GM18858 (cell line): ENCODE data around the gene AGAP1.

Experiments used
- ATAC-seq: cut with Tn5 transposase; IDR thresholded peaks from one replicate; pipeline ENCODE4 v1.9.1; 2021; ENCODE audit not compliant: unreplicated experiment

Gene AGAP1

DNA sequence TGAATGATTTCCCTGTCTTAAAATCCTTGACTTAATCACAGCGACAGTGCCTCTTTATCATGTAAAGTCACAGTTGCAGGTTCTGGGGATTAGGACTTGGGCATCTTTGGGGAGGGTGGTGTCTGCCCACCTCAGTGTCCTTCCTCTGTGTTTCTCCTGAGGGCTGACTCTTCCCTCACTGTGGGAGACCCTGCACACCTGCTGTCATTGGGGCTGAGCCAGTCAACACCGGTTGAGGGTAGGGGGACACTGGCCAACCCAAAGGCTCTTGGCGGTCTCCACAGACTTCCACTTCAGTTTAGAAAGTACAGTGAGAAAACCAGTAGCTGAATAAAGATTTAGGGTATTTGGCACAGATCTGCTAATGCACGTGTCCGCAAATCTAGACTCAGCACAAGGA lies 36.9 kb downstream of the AGAP1 start:
- ATAC-seq, result no peak

DNA sequence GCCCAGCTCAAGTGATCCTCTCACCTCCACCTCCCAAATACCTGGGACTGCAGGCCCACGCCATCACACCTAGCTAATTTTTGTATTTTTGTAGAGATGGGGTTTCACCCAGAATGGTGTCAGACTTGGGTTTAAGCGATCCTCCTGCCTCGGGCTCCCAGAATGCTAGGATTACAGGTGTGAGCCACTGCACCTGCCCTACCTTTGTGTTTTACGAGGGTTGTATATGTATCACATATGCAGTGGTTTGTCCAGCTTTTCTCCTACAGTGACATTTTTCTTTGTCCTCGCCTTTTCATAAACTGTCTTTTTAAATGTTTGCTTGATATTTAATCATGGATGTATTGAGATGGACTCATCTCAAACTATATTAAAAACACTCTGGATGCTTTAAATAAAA lies 38.5 kb downstream of the AGAP1 start:
- ATAC-seq, result no peak

DNA sequence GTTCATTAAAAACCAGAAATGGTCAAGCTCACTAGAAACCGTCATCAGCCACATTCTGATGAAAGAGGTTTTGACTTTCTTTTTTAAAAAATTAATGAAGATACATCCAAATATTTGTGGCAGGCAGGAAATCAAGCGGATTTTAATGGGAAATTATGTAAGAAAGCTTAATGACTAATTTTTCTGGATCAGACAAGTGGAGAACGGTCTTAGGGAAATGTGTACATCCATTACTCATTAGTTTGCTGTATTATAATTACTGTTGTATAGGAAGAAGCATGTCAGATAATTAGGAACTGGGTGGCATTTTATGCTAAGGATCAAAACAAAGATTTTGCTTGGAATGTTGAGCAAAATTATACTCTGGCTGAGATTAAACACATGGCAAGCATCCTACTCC lies 39.4 kb downstream of the AGAP1 start:
- ATAC-seq, result no peak

DNA sequence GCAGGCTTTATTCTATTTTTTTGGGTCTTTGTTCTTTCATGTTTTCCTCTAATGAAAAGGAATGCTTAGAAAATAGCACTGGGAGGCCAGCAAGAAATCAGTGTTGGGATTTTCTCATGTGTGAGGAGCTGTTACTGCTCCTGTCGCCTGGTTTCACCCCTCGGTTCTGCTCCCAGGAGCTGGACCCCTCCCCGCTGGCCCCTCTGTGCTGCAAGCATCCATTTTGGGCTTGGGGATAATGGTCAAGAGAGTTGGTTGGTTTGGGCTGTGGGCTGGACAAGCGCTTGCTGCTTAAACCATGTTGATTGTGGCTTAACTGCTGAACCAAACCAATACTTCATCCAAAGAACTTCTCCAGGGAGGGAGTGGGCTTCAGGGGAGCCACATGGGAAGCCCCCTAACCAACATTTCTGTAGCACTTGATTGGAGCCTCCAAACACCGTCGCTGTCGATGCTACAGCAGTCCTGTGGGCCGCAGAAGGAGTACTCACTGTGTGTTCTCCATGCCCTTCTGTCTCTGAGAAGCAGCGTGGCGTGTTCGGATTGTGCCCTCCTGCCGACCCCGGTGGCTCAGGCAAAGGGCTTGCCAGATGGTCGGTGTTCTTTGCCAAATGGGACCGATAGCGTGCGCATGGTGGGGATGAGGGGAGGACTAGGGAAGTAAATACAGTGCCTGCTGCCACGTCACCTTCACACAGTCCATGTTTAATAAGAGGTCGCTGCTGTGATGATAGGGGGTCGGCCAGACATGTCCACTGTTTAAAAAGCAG lies 40.0 kb downstream of the AGAP1 start:
- no peak for ATAC-seq

DNA sequence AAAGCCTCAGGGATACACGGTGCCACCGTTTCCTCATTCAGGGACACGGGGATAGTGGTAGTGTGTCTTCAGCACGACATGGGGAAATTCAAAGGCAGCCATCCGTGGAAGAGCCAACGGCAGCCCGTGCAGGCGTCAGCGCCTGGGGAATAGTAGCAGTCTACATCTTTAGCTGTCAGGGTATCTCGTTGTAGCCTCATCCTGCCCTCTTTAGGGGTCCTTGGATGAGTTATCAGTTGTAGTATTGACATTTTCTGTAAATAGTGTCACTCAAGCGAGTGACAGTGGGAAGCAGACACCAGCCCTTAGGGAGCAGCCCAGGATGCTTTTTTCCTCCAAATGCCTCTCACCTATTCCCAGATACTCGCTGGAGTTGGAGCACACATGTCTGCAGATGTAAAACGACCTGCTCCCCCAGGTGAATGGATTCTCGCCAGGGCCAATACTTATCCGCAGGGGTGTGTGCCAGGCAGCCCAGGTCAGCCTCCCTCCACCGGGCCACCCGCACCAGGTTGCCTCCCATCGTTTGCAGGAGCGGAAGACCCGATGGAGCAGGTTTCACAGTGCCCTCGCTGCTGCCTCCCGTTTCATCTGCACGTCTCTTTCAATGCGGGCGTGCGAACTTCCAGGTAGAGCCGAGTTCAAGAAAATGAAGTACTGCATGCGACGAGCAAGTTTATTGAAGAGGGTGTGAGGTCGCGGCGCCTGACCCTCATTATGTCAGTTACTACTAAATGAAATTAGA lies 41.0 kb downstream of the AGAP1 start:
- no peak for ATAC-seq

DNA sequence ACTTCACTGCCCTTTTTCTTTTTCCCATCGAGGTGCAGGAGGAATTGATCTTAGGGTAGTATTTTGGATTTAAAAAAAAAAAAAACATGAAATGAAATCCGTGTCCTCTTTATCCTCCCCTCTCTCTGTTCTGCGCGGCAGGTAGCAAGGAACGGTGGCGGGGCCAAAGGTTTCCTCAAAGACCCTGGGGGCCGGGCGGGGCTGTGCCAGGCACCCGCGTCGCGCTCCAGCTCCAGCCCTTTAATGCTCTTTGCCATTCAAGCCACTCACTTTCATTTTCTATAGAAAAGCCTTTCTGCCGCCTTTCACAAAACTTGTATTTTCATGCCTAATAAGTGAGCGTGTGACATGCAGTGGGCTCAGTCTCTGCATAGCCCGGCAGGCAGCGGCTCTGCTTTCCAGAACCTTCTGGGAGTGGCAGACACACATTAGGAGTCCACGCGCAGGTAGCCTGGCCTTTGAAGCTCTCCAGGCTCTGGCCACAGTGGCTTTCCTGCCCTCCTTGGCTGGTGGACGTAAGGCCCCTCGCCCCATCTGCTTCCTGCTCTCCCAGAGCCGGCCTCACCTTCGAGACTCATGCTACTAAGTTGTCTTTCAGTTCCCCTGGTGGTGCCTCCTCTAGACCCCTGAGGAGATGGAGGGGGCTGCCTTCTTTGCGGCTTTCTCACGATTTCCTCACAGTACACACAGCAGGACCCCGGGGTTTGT lies 41.7 kb downstream of the AGAP1 start:
- ATAC-seq, result no peak

DNA sequence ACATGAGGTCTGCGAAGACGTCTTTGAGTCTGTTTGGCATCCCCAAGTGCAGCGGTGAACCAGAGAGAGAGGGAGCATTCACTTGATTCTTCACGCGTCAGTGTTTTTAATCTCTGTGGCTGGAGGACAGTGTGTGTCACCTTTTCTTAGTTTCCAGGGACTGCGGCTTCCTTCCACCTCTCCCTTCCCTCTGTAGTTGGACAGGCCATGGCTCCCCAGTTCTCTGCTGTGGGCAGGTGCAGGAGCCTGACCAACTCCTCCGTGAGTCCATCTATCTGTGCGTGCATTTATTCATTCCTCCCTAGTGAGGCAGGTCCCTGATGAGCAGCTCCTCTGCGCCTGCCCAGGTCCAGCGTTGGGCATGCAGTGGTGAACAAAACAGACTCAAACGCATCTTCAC lies 42.9 kb downstream of the AGAP1 start:
- no peak for ATAC-seq

DNA sequence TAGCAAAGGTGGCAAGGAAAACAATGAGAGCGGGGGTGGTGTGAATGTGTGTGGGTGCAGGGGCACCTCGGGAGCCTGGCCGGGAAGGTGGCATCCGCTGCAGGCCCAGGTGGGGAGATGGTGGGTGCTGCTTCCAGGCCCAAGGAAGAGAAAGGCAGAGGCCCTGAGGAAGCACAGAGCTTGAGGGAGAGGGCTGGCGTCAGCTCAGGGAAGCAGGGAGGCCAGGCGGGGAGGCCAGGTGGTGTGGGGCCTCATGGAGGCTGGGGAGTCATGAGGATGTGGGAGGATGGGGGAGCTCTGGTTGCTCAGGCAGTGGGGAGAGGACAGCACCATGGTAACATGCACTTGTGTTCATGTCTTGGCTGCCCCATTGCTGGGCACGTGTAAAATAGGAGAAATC lies 43.3 kb downstream of the AGAP1 start:
- ATAC-seq, result no peak

DNA sequence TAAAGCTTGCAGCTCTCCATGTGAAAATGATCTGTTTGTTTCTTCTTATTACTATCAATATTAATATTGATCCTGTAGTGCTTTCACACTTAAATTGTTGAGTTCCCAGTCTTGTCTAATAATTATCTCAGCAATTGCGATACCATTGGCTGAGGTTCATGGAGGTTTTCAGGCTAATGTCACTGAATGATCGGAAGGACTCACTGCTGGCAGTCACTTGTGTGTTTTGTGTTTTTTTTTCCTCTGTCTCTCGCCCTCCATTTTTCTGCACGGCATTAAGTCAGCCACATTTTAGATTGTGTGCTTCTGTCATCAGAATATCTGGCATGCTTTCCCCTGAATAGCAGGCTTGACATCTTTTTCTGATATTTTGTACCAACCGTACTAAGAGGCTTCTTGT lies 43.7 kb downstream of the AGAP1 start:
- no peak for ATAC-seq

DNA sequence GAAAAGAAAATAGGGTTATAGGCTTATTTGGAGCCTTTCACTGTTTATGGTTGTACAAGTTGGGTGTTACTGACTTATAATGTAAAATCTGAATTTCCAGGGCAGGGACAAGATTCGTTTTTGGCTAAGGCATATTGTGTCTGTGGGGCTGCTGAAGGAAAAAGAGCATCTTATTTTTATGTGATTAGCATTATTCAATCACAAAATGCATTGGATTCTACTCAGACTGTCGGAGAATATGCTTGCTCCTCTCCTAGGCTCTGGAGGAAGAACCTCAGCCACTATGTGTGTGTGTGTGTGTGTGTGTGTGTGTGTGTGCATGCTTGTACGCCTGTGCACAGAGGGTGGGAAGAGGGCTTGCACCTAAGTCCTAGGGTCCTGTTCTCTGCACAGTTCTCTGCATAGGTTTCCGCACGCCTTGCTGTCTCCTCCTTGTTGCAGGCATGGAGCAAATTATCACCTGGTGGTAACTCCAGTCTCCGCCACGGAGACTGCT lies 44.3 kb downstream of the AGAP1 start:
- no peak for ATAC-seq

DNA sequence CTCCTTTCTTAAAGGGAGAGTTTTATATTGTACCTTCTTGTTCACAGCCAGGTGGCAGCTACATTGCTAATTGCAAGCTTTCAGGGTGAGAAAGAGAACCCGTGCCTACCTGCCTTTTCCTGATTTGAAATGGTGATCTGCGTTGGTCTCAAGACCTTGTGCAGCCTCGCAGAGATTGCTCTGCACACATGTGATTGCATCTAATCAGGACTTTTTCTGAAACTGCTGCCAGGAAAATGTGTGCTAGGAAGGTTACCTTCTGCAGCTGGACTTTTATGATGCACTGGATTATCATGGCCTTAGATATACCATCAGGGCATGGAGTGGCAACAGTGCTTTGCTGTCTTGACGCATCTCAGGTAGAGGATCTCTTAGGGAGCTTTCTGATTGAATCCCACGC lies 45.1 kb downstream of the AGAP1 start:
- no peak for ATAC-seq

DNA sequence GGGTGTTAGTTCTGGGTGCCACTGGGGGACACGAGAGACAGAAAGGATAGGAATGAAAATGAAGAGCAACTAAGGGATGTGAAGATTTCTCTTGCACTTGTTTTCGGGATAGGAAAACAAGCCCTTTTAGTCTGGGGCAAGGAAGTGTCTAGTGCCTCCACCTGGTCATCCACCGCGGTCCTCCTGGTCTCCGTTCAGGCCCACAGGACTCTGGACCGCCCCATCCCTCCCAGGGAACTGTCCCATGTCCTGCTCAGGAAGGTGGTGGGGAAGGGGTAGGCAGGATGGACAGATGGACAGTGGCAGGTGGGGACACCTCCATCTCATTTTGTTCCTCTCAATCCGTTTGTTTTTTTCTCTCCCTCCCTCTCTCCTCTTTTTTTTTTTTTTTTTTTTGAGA lies 45.9 kb downstream of the AGAP1 start:
- ATAC-seq, result no peak

DNA sequence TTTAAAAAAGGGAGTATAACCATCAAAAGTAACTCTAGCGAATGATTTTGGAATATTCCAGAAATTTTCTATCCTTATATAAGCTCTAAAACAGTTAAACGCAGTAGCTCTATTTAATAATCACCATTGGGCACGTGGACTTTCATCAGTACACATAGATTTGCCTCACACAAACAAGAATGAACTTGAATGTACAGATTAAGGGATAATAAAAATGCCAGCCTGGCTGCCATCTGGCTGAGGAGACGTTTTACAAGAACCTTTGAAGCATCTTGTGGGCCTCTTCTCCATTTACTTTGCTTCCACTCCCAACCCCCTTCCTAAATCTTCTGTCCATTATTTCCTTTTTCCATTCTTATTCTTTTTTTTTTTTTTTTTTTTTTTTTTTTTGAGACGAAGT lies 47.2 kb downstream of the AGAP1 start:
- ATAC-seq, result no peak

DNA sequence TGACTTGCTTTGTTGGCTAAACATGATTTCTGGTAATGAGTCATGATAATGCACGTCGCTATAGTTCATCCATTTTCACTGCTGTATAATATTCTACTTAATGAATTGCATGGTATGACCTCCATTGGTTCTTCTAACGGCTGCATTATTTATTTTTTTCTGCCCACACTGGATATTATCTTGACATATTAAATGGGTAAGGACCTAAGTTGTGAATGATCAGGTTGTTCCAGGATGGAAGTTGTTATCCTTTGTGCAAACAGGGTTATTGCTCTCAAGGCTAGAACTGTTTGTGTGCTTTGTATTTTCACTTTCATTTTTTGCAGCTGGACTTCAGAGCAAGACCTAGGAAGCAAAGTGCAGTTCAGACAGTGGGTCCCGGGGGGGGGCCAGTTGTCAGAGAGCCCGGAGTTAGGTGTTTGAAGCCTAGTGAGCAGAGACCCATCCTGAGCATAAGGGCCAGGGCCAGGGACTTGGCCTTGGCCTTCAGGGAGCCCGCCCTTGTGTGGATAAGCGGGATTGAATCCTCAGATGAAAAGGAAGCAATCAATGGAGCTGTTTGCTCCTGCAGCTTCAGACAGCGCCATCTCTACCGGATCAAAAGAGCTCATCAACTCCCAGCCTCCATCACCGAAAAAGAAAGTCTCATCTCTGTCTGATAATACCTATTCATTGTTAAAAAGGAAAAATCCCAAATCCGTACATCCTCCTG lies 48.2 kb downstream of the AGAP1 start:
- ATAC-seq, result no peak

DNA sequence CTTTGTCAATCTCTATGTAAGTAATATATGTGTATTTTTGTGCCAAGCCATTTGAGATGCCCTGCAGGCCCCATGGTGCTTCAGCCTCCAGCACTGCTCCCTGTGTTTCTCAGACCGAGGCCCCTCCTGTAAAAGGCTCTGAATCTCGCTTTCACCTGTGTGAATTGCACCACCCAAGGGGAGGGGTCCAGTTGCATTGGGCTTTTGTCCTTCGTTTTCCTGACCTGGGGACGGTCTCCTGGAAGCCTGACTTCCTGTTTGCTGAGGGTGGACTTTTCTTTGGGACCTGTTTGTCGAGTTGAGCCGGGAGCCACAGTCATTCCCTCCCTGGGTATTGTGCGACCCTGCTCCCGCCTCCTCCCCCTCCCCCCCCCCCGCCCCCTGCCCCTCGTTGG lies 48.9 kb downstream of the AGAP1 start:
- no peak for ATAC-seq

DNA sequence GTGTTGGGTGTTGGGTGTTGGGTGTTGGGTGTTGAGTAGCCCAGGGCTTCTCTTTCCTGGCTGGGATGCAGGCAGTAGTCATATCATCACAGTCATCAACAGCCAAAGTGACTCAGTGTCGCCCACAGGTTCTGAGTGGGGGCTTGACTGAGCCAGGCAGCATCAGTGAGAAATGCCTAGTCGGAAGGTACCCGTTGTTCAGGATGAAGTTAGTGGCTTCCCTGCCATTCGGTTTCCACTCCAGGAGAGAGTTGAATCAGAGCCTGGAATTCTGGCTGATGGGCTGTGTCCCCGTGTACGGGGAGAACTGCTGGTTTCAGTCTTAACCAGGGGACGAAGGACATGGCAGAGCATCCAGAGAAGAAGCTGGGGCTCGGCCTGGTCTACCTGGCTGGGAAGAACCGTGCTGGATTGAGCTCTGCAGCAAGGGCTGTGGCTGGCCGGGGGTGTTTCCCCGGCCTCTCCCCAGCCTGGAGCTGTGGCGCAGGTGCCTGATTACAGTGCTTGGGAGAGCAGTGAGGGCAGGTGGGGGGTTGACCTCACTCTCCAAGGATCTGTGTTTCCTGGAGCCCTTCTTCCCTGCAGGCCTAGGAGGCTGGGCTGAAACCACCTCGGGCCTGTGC lies 49.4 kb downstream of the AGAP1 start:
- ATAC-seq, result no peak

DNA sequence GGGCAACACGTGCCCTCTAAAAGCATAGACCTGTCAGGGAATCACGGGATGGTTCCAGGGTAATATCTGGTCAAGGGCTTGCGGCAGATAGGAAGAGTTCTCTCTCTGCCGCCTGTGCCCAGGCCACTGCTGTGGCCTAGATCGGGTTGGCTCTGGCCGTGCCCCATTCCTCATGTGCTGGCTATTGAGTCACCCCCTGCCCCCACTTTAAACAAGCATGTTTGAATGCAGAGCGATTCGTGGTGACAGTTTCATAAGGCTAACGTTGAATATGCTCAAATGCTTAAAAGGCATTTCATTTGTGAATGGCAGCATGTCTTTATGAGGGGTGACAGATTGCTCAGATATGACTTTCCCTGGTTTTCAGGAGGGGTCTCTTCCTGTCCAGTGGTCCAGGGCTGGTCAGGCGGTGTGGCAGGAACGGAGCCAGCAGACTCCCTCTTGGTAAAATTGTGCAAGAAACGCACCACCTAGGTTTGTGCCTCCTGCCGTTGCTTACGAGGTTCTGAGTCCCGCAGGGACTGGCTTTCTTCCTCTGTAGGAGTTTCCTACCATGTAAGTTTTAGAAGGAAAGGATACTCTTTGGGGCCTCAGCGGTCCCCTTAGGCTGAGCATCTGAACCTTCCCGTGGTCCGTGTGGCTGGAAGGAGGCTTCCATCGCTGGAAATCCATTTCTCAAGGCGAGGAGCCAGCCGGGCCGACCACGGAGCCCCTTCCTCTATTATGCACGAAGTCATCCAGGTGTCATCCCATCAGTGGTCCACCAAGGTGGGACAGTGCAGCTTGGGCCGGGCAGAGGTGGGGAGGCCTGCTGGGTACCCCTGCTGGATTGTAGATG lies 50.2 kb downstream of the AGAP1 start:
- no peak for ATAC-seq

DNA sequence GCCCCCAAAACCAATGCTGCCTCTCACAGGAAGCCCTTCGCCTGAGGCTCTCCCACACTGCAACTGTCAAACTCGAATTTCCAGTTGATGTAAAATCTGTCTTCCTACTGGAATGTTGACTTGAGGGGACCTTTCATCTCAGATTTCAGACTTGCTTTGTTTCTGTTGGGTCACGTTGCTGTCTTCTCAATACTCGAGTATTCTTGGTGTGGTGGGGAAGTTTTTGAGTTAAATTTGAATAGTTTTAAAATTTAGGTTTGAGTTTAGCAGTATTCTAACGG lies 50.8 kb downstream of the AGAP1 start:
- ATAC-seq, result no peak

DNA sequence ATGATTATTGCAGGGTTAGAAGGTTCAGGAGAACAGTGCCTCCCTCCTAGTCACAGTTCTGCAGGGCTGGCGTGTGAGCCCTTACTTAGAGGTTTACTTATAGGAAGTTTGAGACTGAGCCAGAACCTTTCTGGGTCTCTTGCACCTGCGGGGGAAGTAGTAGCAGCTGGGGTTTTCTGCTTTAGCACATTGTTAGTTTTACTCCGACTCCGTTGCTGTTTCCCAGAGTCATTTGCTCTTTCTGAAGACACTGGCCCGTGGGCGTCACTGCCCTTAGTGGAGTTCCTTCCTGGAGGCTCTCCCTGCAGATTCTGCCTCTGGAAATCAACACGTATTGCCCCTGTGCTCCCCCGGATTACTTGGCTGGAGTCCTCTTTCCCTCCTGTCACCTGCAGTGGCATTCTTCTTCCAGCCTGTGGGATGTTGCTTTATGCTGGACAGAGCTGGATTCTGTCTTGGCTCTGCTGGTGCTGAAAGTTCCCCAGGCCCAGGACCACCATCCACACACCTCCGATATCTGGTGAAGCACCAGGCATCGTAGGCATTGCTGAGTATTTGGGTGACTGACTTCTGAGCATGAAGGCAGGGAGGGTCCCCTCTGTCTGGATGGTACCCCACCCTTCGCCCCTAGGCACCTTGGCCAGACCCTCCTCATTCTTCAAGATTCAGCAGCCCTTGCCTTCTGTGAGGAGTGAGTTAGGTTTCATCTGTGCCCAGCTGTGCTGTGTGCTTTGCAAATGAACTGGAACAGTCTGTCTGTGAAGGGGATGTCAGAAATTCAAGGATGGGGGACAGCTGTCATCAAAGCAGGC lies 51.7 kb downstream of the AGAP1 start:
- ATAC-seq, result no peak

DNA sequence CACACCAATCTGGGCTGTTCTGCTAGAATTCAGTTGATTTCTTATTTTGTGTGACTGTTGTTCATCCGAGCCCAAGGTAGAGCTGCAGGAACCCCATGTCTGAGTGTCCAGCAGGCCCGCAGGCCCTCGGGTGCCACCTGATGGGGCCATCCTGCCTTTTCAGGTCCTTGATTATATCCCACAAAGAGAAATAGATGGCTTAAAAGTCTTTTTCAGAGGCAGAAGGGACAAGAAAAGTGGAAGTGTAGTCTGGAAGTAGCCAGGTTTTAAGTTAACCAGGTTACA lies 52.2 kb downstream of the AGAP1 start:
- no peak for ATAC-seq
